DND-41 (cell line): Measurements from ENCODE around the gene MEGF6.

Source experiments
- EZH2 ChIP-seq: IDR thresholded peaks from 3 replicates; pipeline ENCODE4 v1.6.1; 2012; ENCODE audit warnings: borderline replicate concordance, low read depth, mild to moderate bottlenecking, moderate library complexity, low read length, inconsistent platforms; ENCODE audit not compliant: severe bottlenecking
- TF ChIP-seq, protein P1 (sequence below): IDR thresholded peaks from 2 replicates; pipeline ENCODE4 v1.5.1; 2012; ENCODE audit warnings: borderline replicate concordance, low read length, moderate library complexity, mild to moderate bottlenecking; ENCODE audit not compliant: poor library complexity, severe bottlenecking; ENCODE audit errors: extremely low read depth

- TF ChIP-seq EZH2, result no peak
- TF ChIP-seq, protein P1, sequence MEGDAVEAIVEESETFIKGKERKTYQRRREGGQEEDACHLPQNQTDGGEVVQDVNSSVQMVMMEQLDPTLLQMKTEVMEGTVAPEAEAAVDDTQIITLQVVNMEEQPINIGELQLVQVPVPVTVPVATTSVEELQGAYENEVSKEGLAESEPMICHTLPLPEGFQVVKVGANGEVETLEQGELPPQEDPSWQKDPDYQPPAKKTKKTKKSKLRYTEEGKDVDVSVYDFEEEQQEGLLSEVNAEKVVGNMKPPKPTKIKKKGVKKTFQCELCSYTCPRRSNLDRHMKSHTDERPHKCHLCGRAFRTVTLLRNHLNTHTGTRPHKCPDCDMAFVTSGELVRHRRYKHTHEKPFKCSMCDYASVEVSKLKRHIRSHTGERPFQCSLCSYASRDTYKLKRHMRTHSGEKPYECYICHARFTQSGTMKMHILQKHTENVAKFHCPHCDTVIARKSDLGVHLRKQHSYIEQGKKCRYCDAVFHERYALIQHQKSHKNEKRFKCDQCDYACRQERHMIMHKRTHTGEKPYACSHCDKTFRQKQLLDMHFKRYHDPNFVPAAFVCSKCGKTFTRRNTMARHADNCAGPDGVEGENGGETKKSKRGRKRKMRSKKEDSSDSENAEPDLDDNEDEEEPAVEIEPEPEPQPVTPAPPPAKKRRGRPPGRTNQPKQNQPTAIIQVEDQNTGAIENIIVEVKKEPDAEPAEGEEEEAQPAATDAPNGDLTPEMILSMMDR, result no peak
Observed at GRCh38 chr1:3602375-3602774, 8.9 kb downstream of the MEGF6 start.
